Measurements from ENCODE around the gene MYO5B. TPM values are rescaled to one million over a fixed set of nuclear protein-coding genes. Genes with fewer than 3 reads are reported as not detected.

Gene MYO5B
- total RNA-seq, 4 donors from 2014 or later: 0.05 to 0.60 (median 0.35) TPM

- Histone ChIP-seq H3K27ac (no peak overlapping the region), H3K27me3 (no peaks in the 10 kb centered on the region), H3K4me1 (no peaks in the 10 kb centered on the region), H3K4me3 (no peak overlapping the region), H3K36me3 (no peaks in the 10 kb centered on the region), H3K9me3 (no peaks in the 10 kb centered on the region)
- ATAC-seq (no peak), DNase-seq (no peak)
- in situ Hi-C loops (cut with MboI; ENCODE audit: low sequenced_read_pairs in 4 of 4): no loop called here
- intact Hi-C loops (cut with DNase I; ENCODE audit: low total_unique reads): no loop called here
- TF ChIP-seq CTCF (IDR thresholded peaks at IDR 0.05 in 4 of 5, conservative IDR thresholded peaks at IDR 0.05 in 1 of 5) (no peak), POLR2A (IDR thresholded peaks at IDR 0.05) (no peak)
These were observed 360.7 kb downstream of the MYO5B start for GRCh38 chr18:49834258-49834657.

GRCh38 chr18:49833814-49834213 is 361.1 kb downstream of the MYO5B start:
- DNase-seq: no peak
- Histone ChIP-seq H3K9me3 (no peaks in the 10 kb centered on the region), H3K27me3 (no peaks in the 10 kb centered on the region), H3K4me3 (no peak overlapping the region), H3K4me1 (no peaks in the 10 kb centered on the region), H3K27ac (no peak overlapping the region), H3K36me3 (no peaks in the 10 kb centered on the region)
- intact Hi-C loops (cut with DNase I; ENCODE audit: low total_unique reads) (no loop called here), in situ Hi-C loops (cut with MboI; ENCODE audit: low sequenced_read_pairs in 4 of 4) (no loop called here)
- TF ChIP-seq POLR2A (IDR thresholded peaks at IDR 0.05): no peak
- no peak for TF ChIP-seq CTCF (IDR thresholded peaks at IDR 0.05 in 4 of 5, conservative IDR thresholded peaks at IDR 0.05 in 1 of 5)
- ATAC-seq: no peak

GRCh38 chr18:49832221-49832647 is 362.7 kb downstream of the MYO5B start:
- ATAC-seq (no peak), DNase-seq (no peak)
- Histone ChIP-seq H3K4me3 (no peak overlapping the region), H3K4me1 (no peaks in the 10 kb centered on the region), H3K27ac (no peak overlapping the region), H3K36me3 (no peaks in the 10 kb centered on the region), H3K9me3 (no peaks in the 10 kb centered on the region), H3K27me3 (no peaks in the 10 kb centered on the region)
- TF ChIP-seq POLR2A (IDR thresholded peaks at IDR 0.05) (no peak), CTCF (IDR thresholded peaks at IDR 0.05 in 4 of 5, conservative IDR thresholded peaks at IDR 0.05 in 1 of 5) (no peak)
- intact Hi-C loops (cut with DNase I; ENCODE audit: low total_unique reads) (no loop called here), in situ Hi-C loops (cut with MboI; ENCODE audit: low sequenced_read_pairs in 4 of 4) (no loop called here)

GRCh38 chr18:49827996-49828395 is 367.0 kb downstream of the MYO5B start:
- DNase-seq (no peak), ATAC-seq (no peak)
- intact Hi-C loops (cut with DNase I; ENCODE audit: low total_unique reads) (no loop called here), in situ Hi-C loops (cut with MboI; ENCODE audit: low sequenced_read_pairs in 4 of 4) (no loop called here)
- TF ChIP-seq CTCF (IDR thresholded peaks at IDR 0.05 in 4 of 5, conservative IDR thresholded peaks at IDR 0.05 in 1 of 5): no peak
- TF ChIP-seq POLR2A (IDR thresholded peaks at IDR 0.05): no peak
- H3K27me3 ChIP-seq: no peaks in the 10 kb centered on the region
- H3K9me3 ChIP-seq: no peaks in the 10 kb centered on the region
- no peak overlapping the region for H3K4me3 ChIP-seq
- H3K36me3 ChIP-seq: no peaks in the 10 kb centered on the region
- H3K4me1 ChIP-seq: no peaks in the 10 kb centered on the region
- H3K27ac ChIP-seq: no peak overlapping the region
